Chondrocyte (in vitro differentiated cells): Measurements from ENCODE around the gene EIPR1. TPM values are rescaled to one million over a fixed set of nuclear protein-coding genes. Genes with fewer than 3 reads are reported as not detected.
"Not testable (repeated sequence)": the region's sequence is repeated elsewhere in the genome, so short reads cannot be mapped to it uniquely, and the experiment has no call there.

ENCODE experiments used
- DNase-seq: peaks from one replicate; pipeline ENCODE4 v3.0.0; 2021; ENCODE audit warnings: mixed read lengths, low spot score
- H3K27ac Mint-ChIP-seq: one replicate; pipeline ENCODE4 v1.8.0; 2021; ENCODE audit warnings: mild to moderate bottlenecking, moderate library complexity, mixed read lengths; ENCODE audit not compliant: unreplicated experiment
- H3K27me3 Mint-ChIP-seq: 2 replicates; pipeline ENCODE4 v1.8.0; 2021; ENCODE audit warnings: low read depth, mixed read lengths
- H3K36me3 Mint-ChIP-seq: 2 replicates; pipeline ENCODE4 v1.8.0; 2021; ENCODE audit warnings: low read depth, mixed read lengths
- H3K4me1 Mint-ChIP-seq: 2 replicates; pipeline ENCODE4 v1.8.0; 2021; ENCODE audit warnings: low read depth, mild to moderate bottlenecking, mixed read lengths
- H3K4me3 Mint-ChIP-seq: one replicate; pipeline ENCODE4 v1.8.0; 2021; ENCODE audit warnings: mild to moderate bottlenecking, moderate library complexity, mixed read lengths; ENCODE audit not compliant: unreplicated experiment
- H3K9me3 Mint-ChIP-seq: 2 replicates; pipeline ENCODE4 v1.8.0; 2021; ENCODE audit warnings: low read depth, mixed read lengths
- total RNA-seq: library from RNA; stranded (reverse); gene quantifications from 3 replicates; pipeline ENCODE4 v1.2.1, GENCODE V29; 2021
- TF ChIP-seq, protein P1 (sequence below): fragments of 200-600 bp; sonication (generic); IDR thresholded peaks from 2 replicates; pipeline ENCODE4 v1.5.0; 2021; ENCODE audit warnings: antibody characterized with exemption, mild to moderate bottlenecking, moderate library complexity

Gene EIPR1
- total RNA-seq, 1 donor from 2014 or later: 18.2 TPM

DNA sequence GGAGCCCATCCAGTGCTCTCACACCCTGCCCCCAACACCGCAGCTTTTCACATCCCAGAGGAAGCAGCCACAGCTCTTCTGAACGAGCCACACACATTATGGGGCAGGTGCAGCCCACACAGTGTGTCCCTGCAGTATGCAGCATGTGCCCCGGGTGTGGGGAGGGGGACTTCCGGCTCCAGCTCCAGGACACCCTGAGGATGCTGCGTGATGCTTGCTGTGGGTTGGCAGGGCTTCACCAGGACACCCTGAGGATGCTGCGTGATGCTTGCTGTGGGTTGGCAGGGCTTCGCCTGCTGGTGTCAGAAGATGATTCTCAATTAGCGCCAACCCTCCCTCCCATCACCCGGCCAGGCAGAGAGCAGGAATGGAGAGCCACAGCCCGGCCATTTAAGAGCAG, 193.9 kb downstream of the EIPR1 start:
- H3K9me3 Mint-ChIP-seq: no peaks in the 10 kb centered on the region
- no peak overlapping the region for H3K27ac Mint-ChIP-seq
- no peaks in the 10 kb centered on the region for H3K27me3 Mint-ChIP-seq
- no peak overlapping the region for H3K4me3 Mint-ChIP-seq
- TF ChIP-seq, protein P1, sequence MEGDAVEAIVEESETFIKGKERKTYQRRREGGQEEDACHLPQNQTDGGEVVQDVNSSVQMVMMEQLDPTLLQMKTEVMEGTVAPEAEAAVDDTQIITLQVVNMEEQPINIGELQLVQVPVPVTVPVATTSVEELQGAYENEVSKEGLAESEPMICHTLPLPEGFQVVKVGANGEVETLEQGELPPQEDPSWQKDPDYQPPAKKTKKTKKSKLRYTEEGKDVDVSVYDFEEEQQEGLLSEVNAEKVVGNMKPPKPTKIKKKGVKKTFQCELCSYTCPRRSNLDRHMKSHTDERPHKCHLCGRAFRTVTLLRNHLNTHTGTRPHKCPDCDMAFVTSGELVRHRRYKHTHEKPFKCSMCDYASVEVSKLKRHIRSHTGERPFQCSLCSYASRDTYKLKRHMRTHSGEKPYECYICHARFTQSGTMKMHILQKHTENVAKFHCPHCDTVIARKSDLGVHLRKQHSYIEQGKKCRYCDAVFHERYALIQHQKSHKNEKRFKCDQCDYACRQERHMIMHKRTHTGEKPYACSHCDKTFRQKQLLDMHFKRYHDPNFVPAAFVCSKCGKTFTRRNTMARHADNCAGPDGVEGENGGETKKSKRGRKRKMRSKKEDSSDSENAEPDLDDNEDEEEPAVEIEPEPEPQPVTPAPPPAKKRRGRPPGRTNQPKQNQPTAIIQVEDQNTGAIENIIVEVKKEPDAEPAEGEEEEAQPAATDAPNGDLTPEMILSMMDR: no peak
- no peaks in the 10 kb centered on the region for H3K4me1 Mint-ChIP-seq
- peaks cover 7% of the 10 kb centered on the region for H3K36me3 Mint-ChIP-seq
- no peak for DNase-seq

DNA sequence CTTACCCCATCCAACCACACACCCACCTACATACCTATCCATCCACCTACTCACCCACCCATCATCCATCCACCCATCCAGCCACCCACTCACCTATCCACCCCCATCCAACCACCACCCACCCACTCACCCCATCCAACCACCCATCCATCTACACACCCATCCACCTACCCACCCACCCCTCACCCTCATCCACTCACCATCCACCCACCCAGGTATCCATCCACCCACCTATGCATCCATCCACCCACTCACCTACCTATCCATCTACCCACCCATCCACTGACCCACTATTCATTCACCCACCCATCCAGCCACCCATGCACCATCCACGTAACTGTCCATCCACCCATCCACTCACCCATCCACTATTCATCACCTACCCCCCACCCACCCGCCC, 194.8 kb downstream of the EIPR1 start:
- TF ChIP-seq, protein P1: no peak
- no peak for DNase-seq
- Mint-ChIP-seq H3K4me3 (no peak overlapping the region), H3K27me3 (no peaks in the 10 kb centered on the region), H3K36me3 (peaks cover 7% of the 10 kb centered on the region), H3K9me3 (no peaks in the 10 kb centered on the region), H3K27ac (no peak overlapping the region), H3K4me1 (no peaks in the 10 kb centered on the region)

DNA sequence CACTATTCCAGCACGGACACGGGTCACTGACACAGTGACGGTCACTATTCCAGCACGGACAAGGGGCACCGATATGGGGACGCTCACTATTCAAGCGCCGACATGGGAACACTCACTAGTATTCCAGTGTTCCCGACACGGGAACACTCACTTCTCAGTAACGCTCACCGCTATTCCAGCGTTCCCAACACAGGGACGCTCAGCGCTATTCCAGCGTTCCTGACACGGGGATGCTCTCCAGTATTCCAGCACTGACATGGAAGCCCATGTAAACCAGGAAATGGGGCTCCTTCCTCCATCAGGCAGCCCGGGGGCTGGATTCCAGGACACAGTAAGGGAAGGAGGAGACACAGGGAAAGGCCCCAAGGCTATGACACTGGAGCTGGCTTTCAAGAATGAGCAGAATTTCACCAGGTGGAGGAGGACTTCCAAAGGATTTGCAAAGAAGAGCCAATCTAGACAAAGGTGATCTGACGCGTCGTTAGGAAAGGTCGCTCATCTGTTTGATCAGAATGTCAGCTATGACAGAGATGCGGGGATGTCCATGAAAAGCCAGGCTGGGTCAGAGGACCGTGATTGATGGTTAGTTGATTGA, 196.1 kb downstream of the EIPR1 start:
- peaks cover 7% of the 10 kb centered on the region for H3K36me3 Mint-ChIP-seq

GRCh38 chr2:3180909-3181221, 196.8 kb downstream of the EIPR1 start:
- H3K27me3 Mint-ChIP-seq, H3K36me3 Mint-ChIP-seq: not testable (repeated sequence)

More for the DNA sequence above, 196.1 kb downstream of the EIPR1 start:
- Mint-ChIP-seq H3K4me1 (no peaks in the 10 kb centered on the region), H3K4me3 (no peak overlapping the region), H3K9me3 (no peaks in the 10 kb centered on the region), H3K27me3 (no peaks in the 10 kb centered on the region), H3K27ac (no peak overlapping the region)
- no peak for DNase-seq
- TF ChIP-seq, protein P1: no peak

GRCh38 chr2:3180082-3180908, 197.3 kb downstream of the EIPR1 start:
- TF ChIP-seq, protein P1: no peak
- DNase-seq: no peak
- no peaks in the 10 kb centered on the region for H3K4me1 Mint-ChIP-seq

More at GRCh38 chr2:3180909-3181221, 196.8 kb downstream of the EIPR1 start:
- not testable (repeated sequence) for H3K9me3 Mint-ChIP-seq, DNase-seq, H3K4me3 Mint-ChIP-seq, H3K4me1 Mint-ChIP-seq, H3K27ac Mint-ChIP-seq

More at GRCh38 chr2:3180082-3180908, 197.3 kb downstream of the EIPR1 start:
- Mint-ChIP-seq H3K27ac (no peak overlapping the region), H3K27me3 (no peaks in the 10 kb centered on the region), H3K4me3 (no peak overlapping the region), H3K36me3 (peaks cover 2% of the 10 kb centered on the region), H3K9me3 (no peaks in the 10 kb centered on the region)
